WTC11 (cell line): ENCODE results near the gene MRFAP1.
"Not testable (repeated sequence)": the region's sequence is repeated elsewhere in the genome, so short reads cannot be mapped to it uniquely, and the experiment has no call there.

Experiments
- ATF1 ChIP-seq: sonication (generic); formaldehyde crosslinking; IDR thresholded peaks from 2 replicates; pipeline ENCODE4 v1.8.1; 2023; ENCODE audit warnings: mild to moderate bottlenecking, moderate library complexity, missing genetic modification reagents
- CREB1 ChIP-seq: sonication (generic); formaldehyde crosslinking; IDR thresholded peaks from 2 replicates; pipeline ENCODE4 v1.8.0; 2023; ENCODE audit warnings: mild to moderate bottlenecking, missing genetic modification reagents
- JUN ChIP-seq: sonication (generic); formaldehyde crosslinking; IDR thresholded peaks from 2 replicates; pipeline ENCODE4 v1.8.0; 2023; ENCODE audit warnings: mild to moderate bottlenecking, missing genetic modification reagents
- KAT7 ChIP-seq: sonication (generic); formaldehyde crosslinking; IDR thresholded peaks from 2 replicates; pipeline ENCODE4 v1.8.1; 2023; ENCODE audit warnings: missing genetic modification reagents, mild to moderate bottlenecking, borderline replicate concordance
- NFE2L1 ChIP-seq: sonication (generic); formaldehyde crosslinking; IDR thresholded peaks from 2 replicates; pipeline ENCODE4 v1.8.1; 2023; ENCODE audit warnings: missing genetic modification reagents
- SP1 ChIP-seq: sonication (generic); formaldehyde crosslinking; conservative IDR thresholded peaks from 2 replicates; pipeline ENCODE4 v1.8.1; 2022; ENCODE audit warnings: missing genetic modification reagents
- TCF7 ChIP-seq: sonication (generic); formaldehyde crosslinking; IDR thresholded peaks from 2 replicates; pipeline ENCODE4 v1.8.0; 2022; ENCODE audit warnings: mild to moderate bottlenecking, low read depth, missing genetic modification reagents, moderate library complexity
- TF ChIP-seq, protein P1 (sequence below): fragments of 200-600 bp; IDR thresholded peaks from 2 replicates; pipeline ENCODE4 v1.8.0; 2022; ENCODE audit warnings: antibody characterized with exemption
- TF ChIP-seq, protein P2 (sequence below): sonication (generic); formaldehyde crosslinking; IDR thresholded peaks from 2 replicates; pipeline ENCODE4 v1.8.1; 2023; ENCODE audit warnings: mild to moderate bottlenecking, missing genetic modification reagents, moderate library complexity
- TF ChIP-seq, protein P3 (sequence below): sonication (generic); formaldehyde crosslinking; IDR thresholded peaks from 2 replicates; pipeline ENCODE4 v1.8.0; 2022; ENCODE audit warnings: mild to moderate bottlenecking, missing genetic modification reagents
- TF ChIP-seq, protein P4 (sequence below): sonication (generic); formaldehyde crosslinking; IDR thresholded peaks from 2 replicates; pipeline ENCODE4 v1.8.1; 2022; ENCODE audit warnings: low read depth, missing genetic modification reagents, borderline replicate concordance
- TF ChIP-seq, protein P5 (sequence below): sonication (generic); formaldehyde crosslinking; IDR thresholded peaks from 2 replicates; pipeline ENCODE4 v1.8.1; 2023; ENCODE audit warnings: mild to moderate bottlenecking, missing genetic modification reagents
- TF ChIP-seq, protein P6 (sequence below): sonication (generic); formaldehyde crosslinking; IDR thresholded peaks from 2 replicates; pipeline ENCODE4 v1.8.1; 2023; ENCODE audit warnings: mild to moderate bottlenecking, missing genetic modification reagents, moderate library complexity

DNA sequence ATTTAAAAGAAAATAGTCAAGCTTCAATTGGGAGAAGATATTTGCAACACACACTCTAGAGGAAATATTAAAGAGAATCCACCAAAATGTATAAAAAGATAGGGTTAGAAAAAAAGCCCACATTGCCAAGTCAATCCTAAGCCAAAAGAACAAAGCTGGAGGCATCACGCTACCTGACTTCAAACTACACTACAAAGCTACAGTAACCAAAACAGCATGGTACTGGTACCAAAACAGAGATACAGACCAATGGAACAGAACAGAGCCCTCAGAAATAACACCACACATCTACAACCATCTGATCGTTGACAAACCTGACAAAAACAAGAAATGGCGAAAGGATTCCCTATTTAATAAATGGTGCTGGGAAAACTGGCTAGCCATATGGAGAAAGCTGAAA lies 13.7 kb downstream of the MRFAP1 start:
- TF ChIP-seq, protein P1, sequence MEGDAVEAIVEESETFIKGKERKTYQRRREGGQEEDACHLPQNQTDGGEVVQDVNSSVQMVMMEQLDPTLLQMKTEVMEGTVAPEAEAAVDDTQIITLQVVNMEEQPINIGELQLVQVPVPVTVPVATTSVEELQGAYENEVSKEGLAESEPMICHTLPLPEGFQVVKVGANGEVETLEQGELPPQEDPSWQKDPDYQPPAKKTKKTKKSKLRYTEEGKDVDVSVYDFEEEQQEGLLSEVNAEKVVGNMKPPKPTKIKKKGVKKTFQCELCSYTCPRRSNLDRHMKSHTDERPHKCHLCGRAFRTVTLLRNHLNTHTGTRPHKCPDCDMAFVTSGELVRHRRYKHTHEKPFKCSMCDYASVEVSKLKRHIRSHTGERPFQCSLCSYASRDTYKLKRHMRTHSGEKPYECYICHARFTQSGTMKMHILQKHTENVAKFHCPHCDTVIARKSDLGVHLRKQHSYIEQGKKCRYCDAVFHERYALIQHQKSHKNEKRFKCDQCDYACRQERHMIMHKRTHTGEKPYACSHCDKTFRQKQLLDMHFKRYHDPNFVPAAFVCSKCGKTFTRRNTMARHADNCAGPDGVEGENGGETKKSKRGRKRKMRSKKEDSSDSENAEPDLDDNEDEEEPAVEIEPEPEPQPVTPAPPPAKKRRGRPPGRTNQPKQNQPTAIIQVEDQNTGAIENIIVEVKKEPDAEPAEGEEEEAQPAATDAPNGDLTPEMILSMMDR: not testable (repeated sequence)
- not testable (repeated sequence) for TF ChIP-seq NFE2L1, SP1, KAT7, JUN, CREB1, TCF7, ATF1 (CRISPR knock-in tag)
- TF ChIP-seq, protein P2, sequence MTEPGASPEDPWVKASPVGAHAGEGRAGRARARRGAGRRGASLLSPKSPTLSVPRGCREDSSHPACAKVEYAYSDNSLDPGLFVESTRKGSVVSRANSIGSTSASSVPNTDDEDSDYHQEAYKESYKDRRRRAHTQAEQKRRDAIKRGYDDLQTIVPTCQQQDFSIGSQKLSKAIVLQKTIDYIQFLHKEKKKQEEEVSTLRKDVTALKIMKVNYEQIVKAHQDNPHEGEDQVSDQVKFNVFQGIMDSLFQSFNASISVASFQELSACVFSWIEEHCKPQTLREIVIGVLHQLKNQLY: not testable (repeated sequence)
- TF ChIP-seq, protein P3, sequence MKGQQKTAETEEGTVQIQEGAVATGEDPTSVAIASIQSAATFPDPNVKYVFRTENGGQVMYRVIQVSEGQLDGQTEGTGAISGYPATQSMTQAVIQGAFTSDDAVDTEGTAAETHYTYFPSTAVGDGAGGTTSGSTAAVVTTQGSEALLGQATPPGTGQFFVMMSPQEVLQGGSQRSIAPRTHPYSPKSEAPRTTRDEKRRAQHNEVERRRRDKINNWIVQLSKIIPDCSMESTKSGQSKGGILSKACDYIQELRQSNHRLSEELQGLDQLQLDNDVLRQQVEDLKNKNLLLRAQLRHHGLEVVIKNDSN (CRISPR knock-in tag): not testable (repeated sequence)
- TF ChIP-seq, protein P4, sequence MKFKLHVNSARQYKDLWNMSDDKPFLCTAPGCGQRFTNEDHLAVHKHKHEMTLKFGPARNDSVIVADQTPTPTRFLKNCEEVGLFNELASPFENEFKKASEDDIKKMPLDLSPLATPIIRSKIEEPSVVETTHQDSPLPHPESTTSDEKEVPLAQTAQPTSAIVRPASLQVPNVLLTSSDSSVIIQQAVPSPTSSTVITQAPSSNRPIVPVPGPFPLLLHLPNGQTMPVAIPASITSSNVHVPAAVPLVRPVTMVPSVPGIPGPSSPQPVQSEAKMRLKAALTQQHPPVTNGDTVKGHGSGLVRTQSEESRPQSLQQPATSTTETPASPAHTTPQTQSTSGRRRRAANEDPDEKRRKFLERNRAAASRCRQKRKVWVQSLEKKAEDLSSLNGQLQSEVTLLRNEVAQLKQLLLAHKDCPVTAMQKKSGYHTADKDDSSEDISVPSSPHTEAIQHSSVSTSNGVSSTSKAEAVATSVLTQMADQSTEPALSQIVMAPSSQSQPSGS (CRISPR knock-in tag): not testable (repeated sequence)
- TF ChIP-seq, protein P5, sequence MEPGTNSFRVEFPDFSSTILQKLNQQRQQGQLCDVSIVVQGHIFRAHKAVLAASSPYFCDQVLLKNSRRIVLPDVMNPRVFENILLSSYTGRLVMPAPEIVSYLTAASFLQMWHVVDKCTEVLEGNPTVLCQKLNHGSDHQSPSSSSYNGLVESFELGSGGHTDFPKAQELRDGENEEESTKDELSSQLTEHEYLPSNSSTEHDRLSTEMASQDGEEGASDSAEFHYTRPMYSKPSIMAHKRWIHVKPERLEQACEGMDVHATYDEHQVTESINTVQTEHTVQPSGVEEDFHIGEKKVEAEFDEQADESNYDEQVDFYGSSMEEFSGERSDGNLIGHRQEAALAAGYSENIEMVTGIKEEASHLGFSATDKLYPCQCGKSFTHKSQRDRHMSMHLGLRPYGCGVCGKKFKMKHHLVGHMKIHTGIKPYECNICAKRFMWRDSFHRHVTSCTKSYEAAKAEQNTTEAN: not testable (repeated sequence)
- TF ChIP-seq, protein P6, sequence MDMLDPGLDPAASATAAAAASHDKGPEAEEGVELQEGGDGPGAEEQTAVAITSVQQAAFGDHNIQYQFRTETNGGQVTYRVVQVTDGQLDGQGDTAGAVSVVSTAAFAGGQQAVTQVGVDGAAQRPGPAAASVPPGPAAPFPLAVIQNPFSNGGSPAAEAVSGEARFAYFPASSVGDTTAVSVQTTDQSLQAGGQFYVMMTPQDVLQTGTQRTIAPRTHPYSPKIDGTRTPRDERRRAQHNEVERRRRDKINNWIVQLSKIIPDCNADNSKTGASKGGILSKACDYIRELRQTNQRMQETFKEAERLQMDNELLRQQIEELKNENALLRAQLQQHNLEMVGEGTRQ (CRISPR knock-in tag): not testable (repeated sequence)
